Activated T-helper 1 cell treated with anti-CD3 and anti-CD28 coated beads, Interleukin-12 subunit alpha, Interleukin-12 subunit beta, Interleukin-2, Interleukin-4 antibody, amounts not matched to agents 30 ng/mL and 10 ng/mL and 1 ng/mL, durations not matched to agents 14 hours and 24 hours and 36 hours (primary cell): ENCODE data around the gene VPS35L. TPM values are rescaled to one million over a fixed set of nuclear protein-coding genes. Genes with fewer than 3 reads are reported as not detected.

ENCODE experiments used
- DNase-seq: peaks from one replicate; pipeline ENCODE4 v3.0.0; 2021; ENCODE audit warnings: low spot score
- H3K27ac Mint-ChIP-seq: one replicate; pipeline ENCODE4 v1.8.0; 2021; ENCODE audit warnings: mild to moderate bottlenecking, mixed read lengths
- H3K27me3 Mint-ChIP-seq: one replicate; pipeline ENCODE4 v1.8.0; 2022; ENCODE audit warnings: mild to moderate bottlenecking, moderate library complexity, mixed read lengths; ENCODE audit not compliant: insufficient read depth
- H3K36me3 Mint-ChIP-seq: one replicate; pipeline ENCODE4 v1.8.0; 2021; ENCODE audit warnings: low read depth, mixed read lengths
- H3K4me1 Mint-ChIP-seq: one replicate; pipeline ENCODE4 v1.8.0; 2021; ENCODE audit warnings: low read depth, mixed read lengths
- H3K4me3 Mint-ChIP-seq: one replicate; pipeline ENCODE4 v1.8.0; 2021; ENCODE audit warnings: mild to moderate bottlenecking, moderate library complexity, mixed read lengths
- H3K9me3 Mint-ChIP-seq: one replicate; pipeline ENCODE4 v1.8.0; 2021; ENCODE audit warnings: mixed read lengths
- intact Hi-C: fragments of 100-400 bp; cut with micrococcal nuclease; formaldehyde crosslinking; loops from one replicate; pipeline ENCODE4 v1.15.1; 2024
- total RNA-seq: library from RNA; stranded (reverse); gene quantifications from 2 replicates; pipeline ENCODE4 v1.2.3, GENCODE V29; 2022

Gene VPS35L
- total RNA-seq, 1 donor from 2014 or later: 36.2 TPM

- no peak for DNase-seq
- H3K27me3 Mint-ChIP-seq: peaks cover 5% of the 10 kb centered on the region
- H3K36me3 Mint-ChIP-seq: no peaks in the 10 kb centered on the region
- no peaks in the 10 kb centered on the region for H3K9me3 Mint-ChIP-seq
- no peaks in the 10 kb centered on the region for H3K4me1 Mint-ChIP-seq
- no peak overlapping the region for H3K27ac Mint-ChIP-seq
- intact Hi-C loops: no loop called here
- H3K4me3 Mint-ChIP-seq: no peak overlapping the region
Observed at GRCh38 chr16:19749571-19750080, 194.1 kb downstream of the VPS35L start.

Other genes with a start within 250 kb of the VPS35L start
- gene TMC5, start 137.8 kb upstream of the VPS35L start, total RNA-seq: 0.10 and 0.26 TPM in 2 replicates
- 24.1 and 29.5 TPM in 2 replicates for gene GDE1, start 33.6 kb upstream of the VPS35L start, total RNA-seq
- 31.4 and 38.8 TPM in 2 replicates for gene CCP110, start 31.8 kb upstream of the VPS35L start, total RNA-seq
- 35.3 and 36.0 TPM in 2 replicates for gene KNOP1, start 162.5 kb downstream of the VPS35L start, total RNA-seq
- gene IQCK, start 162.6 kb downstream of the VPS35L start, total RNA-seq: 1.1 and 2.0 TPM in 2 replicates